Stomach (tissue), 4 donors: ENCODE measurements around the gene UNC45A.

Source experiments
- POLR2A ChIP-seq, 4 donors: fragments of 450-650 bp; IDR thresholded peaks; one replicate each; pipeline ENCODE4 v1.6.1; 2016; ENCODE audit warnings: antibody characterized with exemption in 4 of 4, control low read depth in 2 of 4, mild to moderate bottlenecking in 1 of 4, moderate library complexity in 1 of 4
- TF ChIP-seq, protein P1 (sequence below), 7 experiments: fragments of 450-650 bp in 4 of 7; fragments of 200-600 bp in 3 of 7; sonication (generic) in 3 of 7; IDR thresholded peaks; one replicate each; pipeline ENCODE4 v1.5.1; 2016 to 2019; ENCODE audit warnings: antibody characterized with exemption in 7 of 7, control low read depth in 2 of 7, mild to moderate bottlenecking in 1 of 7

DNA sequence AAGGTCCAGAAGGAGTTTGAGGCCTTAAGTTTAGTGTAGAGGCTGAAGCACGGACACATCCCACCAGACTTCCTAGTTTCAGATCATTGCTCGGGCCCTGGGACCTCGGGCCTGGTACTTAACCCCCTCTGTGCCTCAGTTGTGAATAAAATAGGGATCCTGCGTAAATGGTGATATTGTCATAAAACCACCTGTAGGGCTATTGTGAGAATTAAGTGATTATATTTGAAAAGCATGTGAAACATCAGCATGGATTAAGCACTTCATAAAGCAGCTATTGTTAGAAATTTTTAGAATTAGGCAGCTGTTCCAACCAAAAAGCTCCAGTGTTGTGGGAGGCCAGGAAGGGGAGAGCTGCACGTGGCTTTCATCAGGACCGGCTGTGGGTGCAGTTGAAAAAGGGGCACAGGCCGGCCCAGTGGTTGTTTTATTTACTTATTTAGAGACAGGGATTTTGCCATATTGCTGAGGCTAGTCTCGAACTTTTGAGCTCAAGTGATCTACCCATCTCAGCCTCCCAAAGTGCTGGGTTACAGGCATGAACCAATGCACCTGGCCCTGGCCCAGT is 24.0 kb downstream of the UNC45A start:
- TF ChIP-seq, protein P1, sequence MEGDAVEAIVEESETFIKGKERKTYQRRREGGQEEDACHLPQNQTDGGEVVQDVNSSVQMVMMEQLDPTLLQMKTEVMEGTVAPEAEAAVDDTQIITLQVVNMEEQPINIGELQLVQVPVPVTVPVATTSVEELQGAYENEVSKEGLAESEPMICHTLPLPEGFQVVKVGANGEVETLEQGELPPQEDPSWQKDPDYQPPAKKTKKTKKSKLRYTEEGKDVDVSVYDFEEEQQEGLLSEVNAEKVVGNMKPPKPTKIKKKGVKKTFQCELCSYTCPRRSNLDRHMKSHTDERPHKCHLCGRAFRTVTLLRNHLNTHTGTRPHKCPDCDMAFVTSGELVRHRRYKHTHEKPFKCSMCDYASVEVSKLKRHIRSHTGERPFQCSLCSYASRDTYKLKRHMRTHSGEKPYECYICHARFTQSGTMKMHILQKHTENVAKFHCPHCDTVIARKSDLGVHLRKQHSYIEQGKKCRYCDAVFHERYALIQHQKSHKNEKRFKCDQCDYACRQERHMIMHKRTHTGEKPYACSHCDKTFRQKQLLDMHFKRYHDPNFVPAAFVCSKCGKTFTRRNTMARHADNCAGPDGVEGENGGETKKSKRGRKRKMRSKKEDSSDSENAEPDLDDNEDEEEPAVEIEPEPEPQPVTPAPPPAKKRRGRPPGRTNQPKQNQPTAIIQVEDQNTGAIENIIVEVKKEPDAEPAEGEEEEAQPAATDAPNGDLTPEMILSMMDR (IDR thresholded peaks at IDR 0.05) = no peak
- no peak for TF ChIP-seq POLR2A (IDR thresholded peaks at IDR 0.05)
